GM19395 (cell line): ENCODE results near the gene CYP19A1.

ENCODE experiments used
- ATAC-seq: cut with Tn5 transposase; IDR thresholded peaks from one replicate; pipeline ENCODE4 v1.9.1; 2021; ENCODE audit warnings: mild to moderate bottlenecking, moderate library complexity; ENCODE audit not compliant: unreplicated experiment

The CYP19A1 gene

GRCh38 chr15:51328926-51329325 is 9.5 kb downstream of the CYP19A1 start:
- ATAC-seq = no peak

- no peak for ATAC-seq
These were observed 11.3 kb downstream of the CYP19A1 start for GRCh38 chr15:51327081-51327480.

GRCh38 chr15:51325167-51325566 is 13.2 kb downstream of the CYP19A1 start:
- ATAC-seq = no peak

GRCh38 chr15:51323749-51324148 is 14.6 kb downstream of the CYP19A1 start:
- no peak for ATAC-seq

GRCh38 chr15:51322621-51323296 is 15.6 kb downstream of the CYP19A1 start:
- ATAC-seq = no peak

- ATAC-seq = no peak
These were observed 17.1 kb downstream of the CYP19A1 start for GRCh38 chr15:51321316-51321715.

- no peak for ATAC-seq
These were observed 17.6 kb downstream of the CYP19A1 start for GRCh38 chr15:51320843-51321242.

- no peak for ATAC-seq
These were observed 18.9 kb downstream of the CYP19A1 start for GRCh38 chr15:51319539-51319938.

- no peak for ATAC-seq
These were observed 19.8 kb downstream of the CYP19A1 start for GRCh38 chr15:51318382-51319150.

GRCh38 chr15:51316636-51317035 is 21.8 kb downstream of the CYP19A1 start:
- ATAC-seq = no peak

GRCh38 chr15:51315726-51316125 is 22.7 kb downstream of the CYP19A1 start:
- ATAC-seq = no peak

GRCh38 chr15:51314391-51315337 is 23.7 kb downstream of the CYP19A1 start:
- no peak for ATAC-seq

- no peak for ATAC-seq
These were observed 24.6 kb downstream of the CYP19A1 start for GRCh38 chr15:51313644-51314280.

- ATAC-seq = no peak
These were observed 25.4 kb downstream of the CYP19A1 start for GRCh38 chr15:51313074-51313393.

- ATAC-seq = no peak
These were observed 26.0 kb downstream of the CYP19A1 start for GRCh38 chr15:51312166-51313073.

GRCh38 chr15:51311510-51311909 is 26.9 kb downstream of the CYP19A1 start:
- no peak for ATAC-seq

- ATAC-seq = no peak
These were observed 28.3 kb downstream of the CYP19A1 start for GRCh38 chr15:51310064-51310463.

GRCh38 chr15:51307811-51308210 is 30.6 kb downstream of the CYP19A1 start:
- no peak for ATAC-seq

GRCh38 chr15:51307325-51307724 is 31.1 kb downstream of the CYP19A1 start:
- ATAC-seq = no peak

- no peak for ATAC-seq
These were observed 34.9 kb downstream of the CYP19A1 start for GRCh38 chr15:51303462-51303980.
